ENCODE measurements around the gene CTXN1.

DNA sequence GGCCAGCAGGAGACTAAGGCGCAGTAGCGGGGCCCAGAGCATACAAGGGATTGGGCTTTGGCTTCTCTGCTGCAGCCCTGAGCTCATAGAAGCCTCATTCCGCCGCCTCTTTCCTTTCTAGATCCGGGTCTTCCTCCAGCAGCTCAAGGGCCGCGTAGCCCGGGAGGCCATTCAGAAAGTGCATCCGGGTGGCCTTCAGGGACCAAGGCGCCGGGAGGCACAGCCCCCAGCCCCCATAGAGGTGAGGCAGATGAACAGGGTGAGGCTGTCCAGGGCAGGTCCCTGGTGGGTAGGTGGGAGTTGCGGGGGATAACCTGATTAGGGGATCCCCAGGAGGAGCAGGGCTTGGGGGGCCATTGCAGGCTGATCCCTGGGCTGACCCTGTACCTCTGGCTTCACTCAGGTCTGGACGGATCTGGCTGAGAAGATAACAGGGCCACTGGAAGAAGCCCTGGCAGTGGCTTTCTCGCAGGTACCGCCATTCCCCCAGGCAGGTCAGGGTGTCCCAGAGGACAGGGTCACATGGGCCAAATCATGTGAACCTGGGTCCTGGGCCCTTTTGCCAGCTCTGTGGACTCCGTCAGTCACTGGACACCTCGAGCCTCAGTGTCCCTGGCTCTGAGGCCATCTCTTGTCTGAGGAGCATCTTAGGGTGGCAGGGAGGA is 4.5 kb downstream of the CTXN1 start:
- TF ChIP-seq, protein P1, sequence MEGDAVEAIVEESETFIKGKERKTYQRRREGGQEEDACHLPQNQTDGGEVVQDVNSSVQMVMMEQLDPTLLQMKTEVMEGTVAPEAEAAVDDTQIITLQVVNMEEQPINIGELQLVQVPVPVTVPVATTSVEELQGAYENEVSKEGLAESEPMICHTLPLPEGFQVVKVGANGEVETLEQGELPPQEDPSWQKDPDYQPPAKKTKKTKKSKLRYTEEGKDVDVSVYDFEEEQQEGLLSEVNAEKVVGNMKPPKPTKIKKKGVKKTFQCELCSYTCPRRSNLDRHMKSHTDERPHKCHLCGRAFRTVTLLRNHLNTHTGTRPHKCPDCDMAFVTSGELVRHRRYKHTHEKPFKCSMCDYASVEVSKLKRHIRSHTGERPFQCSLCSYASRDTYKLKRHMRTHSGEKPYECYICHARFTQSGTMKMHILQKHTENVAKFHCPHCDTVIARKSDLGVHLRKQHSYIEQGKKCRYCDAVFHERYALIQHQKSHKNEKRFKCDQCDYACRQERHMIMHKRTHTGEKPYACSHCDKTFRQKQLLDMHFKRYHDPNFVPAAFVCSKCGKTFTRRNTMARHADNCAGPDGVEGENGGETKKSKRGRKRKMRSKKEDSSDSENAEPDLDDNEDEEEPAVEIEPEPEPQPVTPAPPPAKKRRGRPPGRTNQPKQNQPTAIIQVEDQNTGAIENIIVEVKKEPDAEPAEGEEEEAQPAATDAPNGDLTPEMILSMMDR (IDR thresholded peaks at IDR 0.05; ENCODE audit: low read depth, low read length, poor library complexity, severe bottlenecking), result no peak
- no peak for TF ChIP-seq EZH2phosphoT487 (IDR thresholded peaks at IDR 0.05; ENCODE audit: borderline replicate concordance, low read length)
